Thyroid gland (tissue), 4 donors: ENCODE data around the gene MUCL3. TPM values are rescaled to one million over a fixed set of nuclear protein-coding genes. Genes with fewer than 3 reads are reported as not detected.

Experiments used
- DNase-seq, 2 donors: peaks; one replicate each; pipeline ENCODE4 v3.0.0-alpha.2; 2019
- H3K27ac ChIP-seq, 3 donors: fragments of 200-600 bp; sonication (generic); 1 replicate in 2 of 3; 2 replicates in 1 of 3; pipeline ENCODE4 v1.5.1; 2016 to 2019; ENCODE audit warnings: mild to moderate bottlenecking in 1 of 3, moderate library complexity in 1 of 3
- H3K27me3 ChIP-seq: fragments of 200-600 bp; sonication (generic); one replicate; pipeline ENCODE4 v1.5.1; 2019
- H3K36me3 ChIP-seq, 2 donors: fragments of 200-600 bp; sonication (generic); one replicate each; pipeline ENCODE4 v1.5.1; 2016 to 2019
- H3K4me1 ChIP-seq, 2 donors: fragments of 200-600 bp; sonication (generic); one replicate each; pipeline ENCODE4 v1.5.1; 2017 to 2019
- H3K4me3 ChIP-seq, 3 donors: fragments of 200-600 bp; sonication (generic); replicated peaks in 1 of 3; 1 replicate in 2 of 3; 2 replicates in 1 of 3; pipeline ENCODE4 v1.5.1; 2016; ENCODE audit warnings: mild to moderate bottlenecking in 1 of 3
- H3K9me3 ChIP-seq: fragments of 200-600 bp; sonication (generic); one replicate; pipeline ENCODE4 v1.5.1; 2017
- POLR2A ChIP-seq, 2 donors: fragments of 450-650 bp; IDR thresholded peaks; one replicate each; pipeline ENCODE4 v1.6.1; 2017; ENCODE audit warnings: antibody characterized with exemption in 2 of 2, mild to moderate bottlenecking in 2 of 2, moderate library complexity in 1 of 2
- WGBS, 2 donors: methylation state at CpG; one replicate each; pipeline ENCODE4 v1.1.5; 2017; 5-methylcytosine and 5-hydroxymethylcytosine counted together
- intact Hi-C: fragments of 100-400 bp; cut with DNase I; formaldehyde crosslinking; loops from one replicate; pipeline ENCODE4 v1.15.1; 2023
- small RNA-seq: library from RNA; depleted of rRNA; stranded (forward); fragments of <200 nt; gene quantifications from one replicate; pipeline ENCODE3, GENCODE V24; 2016
- total RNA-seq, 4 donors: library from RNA; depleted of rRNA; stranded (reverse); fragments of >200 nt; gene quantifications; one replicate each; pipeline ENCODE4 v1.2.3, GENCODE V29; 2016
- TF ChIP-seq, protein P1 (sequence below), 6 experiments: fragments of 200-600 bp in 3 of 6; fragments of 450-650 bp in 3 of 6; sonication (generic) in 3 of 6; IDR thresholded peaks; one replicate each; pipeline ENCODE4 v1.5.1; 2016 to 2019; ENCODE audit warnings: antibody characterized with exemption in 6 of 6, mild to moderate bottlenecking in 2 of 6, inconsistent platforms in 1 of 6, moderate library complexity in 1 of 6

Gene MUCL3
- total RNA-seq, 4 donors from 2014 or later = not detected

DNA sequence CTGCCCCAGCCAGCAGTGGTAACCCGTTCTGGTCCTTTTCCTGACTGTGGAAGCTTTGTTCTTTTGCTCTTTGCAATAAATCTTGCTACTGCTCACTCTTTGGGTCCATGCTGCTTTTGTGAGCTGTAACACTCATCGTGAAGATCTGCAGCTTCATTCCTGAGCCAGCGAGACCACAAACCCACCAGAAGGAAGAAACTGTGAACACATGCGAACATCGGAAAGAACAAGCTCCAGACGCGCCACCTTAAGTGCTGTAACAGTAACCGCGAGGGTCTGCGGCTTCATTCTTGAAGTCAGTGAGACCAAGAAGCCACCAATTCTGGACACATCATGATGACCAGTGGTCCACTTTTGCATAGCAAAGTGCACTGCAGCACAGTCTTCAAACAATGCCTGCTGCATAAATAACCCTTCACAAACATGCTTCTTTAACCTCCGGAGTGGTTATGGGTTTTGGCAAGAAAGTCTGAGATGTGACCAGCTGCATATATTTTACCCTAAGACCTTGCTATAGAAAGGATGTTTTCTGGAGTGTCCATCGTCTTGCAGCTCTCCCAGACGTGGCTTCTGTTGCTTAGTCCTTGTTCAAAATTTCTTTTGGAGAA, 60.6 kb downstream of the MUCL3 start:
- no peak overlapping the region for H3K4me3 ChIP-seq
- H3K4me1 ChIP-seq = no peaks in the 10 kb centered on the region
- H3K36me3 ChIP-seq = no peaks in the 10 kb centered on the region
- WGBS, 2 donors = 77 to 86% methylated on average over 13 of the region's 13 CpGs
- no peaks in the 10 kb centered on the region for H3K9me3 ChIP-seq
- TF ChIP-seq, protein P1, sequence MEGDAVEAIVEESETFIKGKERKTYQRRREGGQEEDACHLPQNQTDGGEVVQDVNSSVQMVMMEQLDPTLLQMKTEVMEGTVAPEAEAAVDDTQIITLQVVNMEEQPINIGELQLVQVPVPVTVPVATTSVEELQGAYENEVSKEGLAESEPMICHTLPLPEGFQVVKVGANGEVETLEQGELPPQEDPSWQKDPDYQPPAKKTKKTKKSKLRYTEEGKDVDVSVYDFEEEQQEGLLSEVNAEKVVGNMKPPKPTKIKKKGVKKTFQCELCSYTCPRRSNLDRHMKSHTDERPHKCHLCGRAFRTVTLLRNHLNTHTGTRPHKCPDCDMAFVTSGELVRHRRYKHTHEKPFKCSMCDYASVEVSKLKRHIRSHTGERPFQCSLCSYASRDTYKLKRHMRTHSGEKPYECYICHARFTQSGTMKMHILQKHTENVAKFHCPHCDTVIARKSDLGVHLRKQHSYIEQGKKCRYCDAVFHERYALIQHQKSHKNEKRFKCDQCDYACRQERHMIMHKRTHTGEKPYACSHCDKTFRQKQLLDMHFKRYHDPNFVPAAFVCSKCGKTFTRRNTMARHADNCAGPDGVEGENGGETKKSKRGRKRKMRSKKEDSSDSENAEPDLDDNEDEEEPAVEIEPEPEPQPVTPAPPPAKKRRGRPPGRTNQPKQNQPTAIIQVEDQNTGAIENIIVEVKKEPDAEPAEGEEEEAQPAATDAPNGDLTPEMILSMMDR (IDR thresholded peaks at IDR 0.05) = no peak
- TF ChIP-seq POLR2A (IDR thresholded peaks at IDR 0.05) = no peak
- intact Hi-C loops = no loop called here
- DNase-seq = no peak
- H3K27ac ChIP-seq = no peak overlapping the region
- H3K27me3 ChIP-seq = no peaks in the 10 kb centered on the region

DNA sequence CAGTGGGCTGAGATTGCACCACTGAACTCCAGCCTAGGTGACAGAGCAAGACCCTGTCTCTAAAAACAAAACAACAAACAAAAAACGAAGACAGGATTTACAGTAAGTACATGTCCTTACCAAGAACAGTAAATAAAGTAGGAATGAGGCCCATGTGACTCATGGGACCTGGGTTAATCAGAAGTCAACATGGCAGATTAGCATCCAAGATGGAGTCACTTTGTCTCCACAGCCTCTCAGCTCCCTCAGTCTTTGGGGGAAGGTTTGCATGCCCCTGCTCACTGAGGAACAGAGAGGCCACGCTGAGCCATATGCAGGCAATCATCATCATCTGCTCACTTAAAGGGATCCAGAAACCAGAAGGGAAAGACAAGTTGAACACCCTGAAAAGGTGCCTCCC, 61.7 kb downstream of the MUCL3 start:
- 75 to 80% methylated on average over 2 of the region's 2 CpGs for WGBS, 2 donors
- Histone ChIP-seq H3K9me3 (no peaks in the 10 kb centered on the region), H3K27ac (no peak overlapping the region), H3K36me3 (no peaks in the 10 kb centered on the region), H3K27me3 (no peaks in the 10 kb centered on the region), H3K4me1 (no peaks in the 10 kb centered on the region), H3K4me3 (no peak overlapping the region)
- TF ChIP-seq, protein P1 (IDR thresholded peaks at IDR 0.05) = no peak
- TF ChIP-seq POLR2A (IDR thresholded peaks at IDR 0.05) = no peak
- intact Hi-C loops = no loop called here
- no peak for DNase-seq

Small RNAs within 50 kb of the gene (small RNA-seq; reads per million reads assigned to genes)
- not detected for gene RF00019

Other genes with a start within 250 kb of the MUCL3 start
- gene NRM, start 250.0 kb upstream of the MUCL3 start, total RNA-seq = 1 to 10 TPM; 3.5 to 8.3 (median 5.7) TPM
- 10 to 100 TPM; 15.3 to 27.2 (median 20.2) TPM for gene MDC1, start 223.7 kb upstream of the MUCL3 start, total RNA-seq
- 100 to 1,000 TPM; 162 to 441 (median 269) TPM for gene TUBB, start 220.6 kb upstream of the MUCL3 start, total RNA-seq
- 100 to 1,000 TPM; 134 to 160 (median 144) TPM for gene FLOT1, start 198.3 kb upstream of the MUCL3 start, total RNA-seq
- gene IER3, start 196.4 kb upstream of the MUCL3 start, total RNA-seq = 10 to 100 TPM in 2 of 4 donors, 1 to 10 TPM in 2; 9.3 to 19.1 (median 13.6) TPM
- 100 to 1,000 TPM in 3 of 4 donors, 10 to 100 TPM in 1; 93.4 to 207 (median 131) TPM for gene DDR1, start 56.5 kb upstream of the MUCL3 start, total RNA-seq
- 10 to 100 TPM in 3 of 4 donors, 1 to 10 TPM in 1; 9.5 to 34.4 (median 18.2) TPM for gene GTF2H4, start 32.8 kb upstream of the MUCL3 start, total RNA-seq
- 10 to 100 TPM; 17.3 to 36.4 (median 30.6) TPM for gene VARS2, start 26.7 kb upstream of the MUCL3 start, total RNA-seq
- 1 to 10 TPM in 1 of 4 donors, not detected in 3; 3.5 TPM for gene SFTA2, start 8.8 kb upstream of the MUCL3 start, total RNA-seq
- gene MUC21, start 42.7 kb downstream of the MUCL3 start, total RNA-seq = not detected
- gene MUC22, start 69.5 kb downstream of the MUCL3 start, total RNA-seq = not detected
- not detected for gene C6orf15, start 171.6 kb downstream of the MUCL3 start, total RNA-seq
- gene PSORS1C1, start 173.8 kb downstream of the MUCL3 start, total RNA-seq = 1 to 10 TPM; 1.6 to 3.8 (median 2.4) TPM
- under 1 TPM in 1 of 4 donors, not detected in 3; 0.34 TPM for gene CDSN, start 179.5 kb downstream of the MUCL3 start, total RNA-seq
- not detected for gene PSORS1C2, start 198.1 kb downstream of the MUCL3 start, total RNA-seq
- gene CCHCR1, start 216.8 kb downstream of the MUCL3 start, total RNA-seq = 10 to 100 TPM; 15.8 to 20.0 (median 17.0) TPM
- 1 to 10 TPM; 1.2 to 4.9 (median 3.2) TPM for gene TCF19, start 217.6 kb downstream of the MUCL3 start, total RNA-seq
- gene POU5F1, start 229.7 kb downstream of the MUCL3 start, total RNA-seq = 1 to 10 TPM in 1 of 4 donors, not detected in 3; 1.0 TPM